Kidney capillary endothelial cell (primary cell): ENCODE measurements around the gene CPM.
"Not testable (repeated sequence)": the region's sequence is repeated elsewhere in the genome, so short reads cannot be mapped to it uniquely, and the experiment has no call there.

Source experiments
- DNase-seq: peaks from one replicate; pipeline ENCODE4 v3.0.0-alpha.2; 2018; ENCODE audit warnings: low spot score

CPM gene

DNA sequence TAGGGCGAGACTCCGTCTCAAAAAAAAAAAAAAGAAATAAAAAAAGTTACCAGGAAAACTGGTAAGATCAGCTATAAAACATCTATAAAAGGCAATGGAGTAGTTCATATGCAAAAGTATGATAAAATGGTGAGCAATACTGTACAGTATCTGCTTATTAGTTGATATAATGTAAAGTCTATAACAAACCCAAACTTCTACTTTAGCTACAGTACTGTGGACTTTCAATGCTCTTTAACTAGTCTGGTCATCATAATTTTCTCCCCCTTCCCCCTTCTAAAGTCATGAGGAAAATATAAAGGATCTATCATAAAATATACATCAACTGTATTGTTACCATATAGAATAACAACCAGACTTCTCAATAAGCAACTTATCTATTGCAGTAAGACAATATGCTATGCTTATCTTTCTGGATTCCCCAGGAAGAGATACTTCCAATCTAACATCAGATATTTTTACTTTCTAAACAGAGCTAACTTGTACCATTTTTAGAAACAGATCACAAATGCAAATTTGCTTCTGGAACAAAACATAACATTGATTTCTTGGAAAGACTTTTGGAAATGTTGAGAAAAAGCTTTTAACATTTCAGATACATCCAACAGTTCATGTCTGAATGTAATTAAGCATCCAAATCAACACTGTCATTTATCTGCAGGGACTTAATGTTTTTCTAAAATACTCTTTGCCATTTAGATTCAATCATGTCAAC lies 81.2 kb downstream of the CPM start:
- DNase-seq: no peak

DNA sequence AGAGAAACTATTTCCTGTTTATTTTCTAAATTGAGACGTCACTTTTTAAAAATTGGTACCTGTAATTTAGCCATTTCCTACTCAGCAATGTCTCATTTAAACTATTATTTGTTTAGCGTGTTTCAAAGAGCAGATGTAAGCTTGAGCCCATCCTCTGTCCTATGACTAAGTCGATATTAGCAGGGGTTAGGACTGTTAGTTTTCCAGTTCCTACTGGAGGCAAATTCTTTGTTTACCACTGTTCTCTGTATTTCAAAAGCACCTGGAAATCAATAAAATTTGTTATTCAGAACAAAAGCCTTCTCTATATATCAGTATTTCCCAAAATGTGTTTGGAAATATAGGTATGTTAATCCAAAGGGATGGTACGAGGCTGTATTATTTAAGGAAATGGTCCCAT lies 82.6 kb downstream of the CPM start:
- DNase-seq: no peak

DNA sequence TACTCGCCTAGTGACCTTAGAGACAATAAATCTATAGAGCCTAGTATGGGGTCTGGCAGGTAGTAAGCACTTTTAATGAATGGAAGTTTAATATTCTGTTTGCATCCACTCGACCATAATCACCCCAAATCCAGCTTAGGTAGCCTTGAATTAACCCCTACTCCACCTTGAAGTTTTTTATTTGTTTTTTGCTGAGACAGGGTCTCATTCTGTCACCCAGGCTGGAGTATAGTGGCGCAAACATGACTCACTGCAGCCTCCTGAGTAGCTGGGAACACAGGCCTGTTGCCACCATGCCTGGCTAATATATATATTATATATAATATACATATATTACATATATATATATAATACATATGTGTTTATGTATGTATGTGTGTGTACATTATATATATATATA lies 86.2 kb downstream of the CPM start:
- DNase-seq: no peak

DNA sequence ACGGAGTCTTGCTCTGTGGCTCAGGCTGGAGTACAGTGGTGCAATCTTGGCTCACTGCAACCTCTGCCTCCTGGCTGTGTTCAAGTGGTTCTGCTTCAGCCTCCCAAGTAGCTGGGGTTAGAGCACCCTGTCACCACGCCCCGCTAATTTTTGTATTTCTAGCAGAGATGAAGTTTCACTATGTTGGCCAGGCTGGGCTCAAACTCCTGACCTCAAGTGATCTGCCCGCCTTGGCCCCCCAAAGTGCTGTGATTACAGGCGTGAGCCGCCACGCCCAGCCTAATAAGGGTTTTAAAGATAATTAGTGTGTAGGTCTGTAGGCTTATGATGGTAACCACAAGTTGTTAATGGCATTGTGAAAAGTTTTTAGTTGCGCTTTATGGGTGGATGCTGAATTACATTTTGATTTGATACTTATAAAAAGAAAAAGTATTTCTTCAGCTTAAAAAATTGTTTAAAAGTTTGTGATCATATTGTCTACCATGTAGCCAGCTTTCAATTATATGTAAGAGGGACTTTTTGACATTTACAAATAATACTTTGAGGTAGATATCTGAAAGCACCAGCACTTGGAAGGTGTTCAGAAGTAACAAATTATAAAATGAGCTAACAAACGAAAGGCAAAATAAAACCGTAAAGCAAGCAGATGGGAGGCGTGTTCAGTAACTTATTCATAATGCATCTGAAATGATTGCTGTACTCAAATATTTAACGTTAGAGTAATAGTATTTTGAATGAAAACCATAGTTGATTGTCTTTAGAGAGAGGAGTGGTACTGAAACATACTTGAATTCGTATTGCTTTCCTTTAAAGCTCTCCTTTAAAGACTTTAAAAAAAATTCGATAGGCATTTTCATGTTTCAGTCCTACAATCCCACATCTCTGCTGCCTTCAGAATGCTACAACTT lies 87.9 kb downstream of the CPM start:
- DNase-seq: no peak

DNA sequence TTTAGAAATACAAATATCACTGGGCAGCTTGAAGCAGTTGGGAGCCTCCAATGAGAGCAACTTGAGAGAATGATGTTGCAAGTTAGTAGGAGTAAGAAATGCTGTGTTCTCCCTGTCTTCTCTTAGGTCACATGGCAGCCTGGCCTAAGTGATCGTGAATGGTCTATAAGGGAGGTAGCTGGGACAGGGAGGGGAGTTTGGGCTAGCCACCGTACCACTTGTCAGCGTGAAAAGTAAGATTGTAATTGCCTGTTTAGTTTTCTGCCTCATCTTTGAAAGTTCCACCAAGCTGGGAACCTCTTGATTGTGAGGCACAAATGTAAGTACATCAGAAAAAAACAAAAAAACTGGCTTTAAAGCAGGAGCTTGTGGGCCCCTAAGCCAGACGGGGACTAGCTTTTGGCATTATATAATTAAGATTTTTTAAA lies 88.6 kb downstream of the CPM start:
- no peak for DNase-seq

DNA sequence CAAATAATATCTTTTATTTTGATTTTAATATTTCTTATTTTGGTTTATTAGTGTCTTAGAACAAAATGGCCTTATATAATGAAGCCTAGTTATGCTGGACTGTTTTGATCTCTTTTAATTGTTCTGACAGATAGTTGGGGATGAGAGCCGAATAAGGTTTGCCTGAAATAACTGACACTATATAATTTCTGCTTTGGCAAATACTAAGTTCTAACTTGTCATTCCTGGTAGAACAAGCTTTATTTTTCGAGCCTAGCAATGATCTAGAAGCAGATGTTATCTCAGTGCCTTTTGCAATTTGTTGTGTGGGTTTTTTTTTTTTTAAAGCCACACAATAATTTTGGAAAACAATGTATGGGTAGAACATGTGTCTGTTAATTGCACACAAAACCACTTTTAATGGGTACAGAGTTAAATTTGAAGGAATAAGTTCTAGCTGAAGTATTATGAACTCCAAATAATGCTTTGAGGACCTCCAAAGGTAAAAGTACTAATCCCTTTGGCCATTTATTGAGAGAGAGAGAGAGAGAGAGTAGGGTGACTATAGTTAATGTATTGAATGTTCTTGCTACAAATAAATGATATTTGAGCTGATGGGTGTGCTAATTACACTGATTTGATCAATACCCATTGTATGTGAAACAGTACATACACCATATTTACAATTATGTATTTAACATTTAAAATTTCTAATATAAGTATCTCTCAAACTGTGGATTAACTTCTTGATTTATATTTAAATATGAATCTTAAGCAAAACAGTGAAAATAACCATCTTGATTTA lies 90.0 kb downstream of the CPM start:
- no peak for DNase-seq

DNA sequence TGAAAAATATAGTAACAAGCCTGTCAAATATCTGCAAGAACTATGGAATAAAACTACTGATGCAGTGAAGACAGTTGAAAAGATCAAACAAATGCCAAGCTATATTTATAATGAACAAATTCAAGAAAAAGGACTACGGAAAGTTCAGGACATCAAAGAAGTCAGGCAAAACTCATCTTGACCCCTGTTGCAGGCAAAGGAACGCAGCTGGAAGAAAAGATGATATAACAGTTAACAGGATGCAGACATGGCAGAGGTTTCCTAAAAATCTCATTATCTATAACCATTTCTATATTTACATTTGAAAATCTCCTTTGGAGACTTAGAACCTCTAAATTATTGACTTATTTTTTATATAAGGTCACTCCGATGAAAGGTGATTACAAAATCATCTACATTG lies 90.8 kb downstream of the CPM start:
- DNase-seq: no peak

DNA sequence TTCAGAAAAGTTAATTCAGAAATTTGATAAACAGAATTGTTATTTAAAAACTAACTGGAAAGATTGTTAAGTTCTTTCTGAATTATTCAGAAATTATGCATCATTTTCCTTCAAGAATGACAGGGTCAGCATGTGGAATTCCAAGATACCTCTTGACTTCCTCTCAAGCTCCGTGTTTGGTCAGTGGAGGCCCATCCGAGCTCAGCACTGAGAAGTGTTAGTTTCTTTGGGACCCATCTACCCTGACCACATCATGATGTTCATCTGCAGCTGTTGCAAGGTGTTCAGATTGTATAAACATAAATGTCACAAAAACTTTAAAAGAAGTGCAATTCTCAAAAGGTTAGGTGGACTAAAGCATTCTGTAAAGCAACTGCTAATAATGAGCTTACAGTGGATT lies 91.3 kb downstream of the CPM start:
- DNase-seq: no peak

DNA sequence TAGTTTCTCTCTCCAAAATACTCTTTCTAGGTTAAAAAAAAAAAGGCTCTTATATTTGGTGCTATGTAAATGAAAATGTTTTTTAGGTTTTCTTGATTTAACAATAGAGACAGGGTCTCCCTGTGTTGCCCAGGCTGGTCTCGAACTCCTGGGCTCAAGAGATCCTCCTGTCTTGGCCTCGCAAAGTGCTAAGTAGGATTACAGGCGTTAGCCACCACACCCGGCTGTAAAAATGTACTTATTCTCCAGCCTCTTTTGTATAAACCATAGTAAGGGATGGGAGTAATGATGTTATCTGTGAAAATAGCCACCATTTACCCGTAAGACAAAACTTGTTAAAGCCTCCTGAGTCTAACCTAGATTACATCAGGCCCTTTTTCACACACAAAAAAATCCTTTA lies 91.8 kb downstream of the CPM start:
- DNase-seq: not testable (repeated sequence)

DNA sequence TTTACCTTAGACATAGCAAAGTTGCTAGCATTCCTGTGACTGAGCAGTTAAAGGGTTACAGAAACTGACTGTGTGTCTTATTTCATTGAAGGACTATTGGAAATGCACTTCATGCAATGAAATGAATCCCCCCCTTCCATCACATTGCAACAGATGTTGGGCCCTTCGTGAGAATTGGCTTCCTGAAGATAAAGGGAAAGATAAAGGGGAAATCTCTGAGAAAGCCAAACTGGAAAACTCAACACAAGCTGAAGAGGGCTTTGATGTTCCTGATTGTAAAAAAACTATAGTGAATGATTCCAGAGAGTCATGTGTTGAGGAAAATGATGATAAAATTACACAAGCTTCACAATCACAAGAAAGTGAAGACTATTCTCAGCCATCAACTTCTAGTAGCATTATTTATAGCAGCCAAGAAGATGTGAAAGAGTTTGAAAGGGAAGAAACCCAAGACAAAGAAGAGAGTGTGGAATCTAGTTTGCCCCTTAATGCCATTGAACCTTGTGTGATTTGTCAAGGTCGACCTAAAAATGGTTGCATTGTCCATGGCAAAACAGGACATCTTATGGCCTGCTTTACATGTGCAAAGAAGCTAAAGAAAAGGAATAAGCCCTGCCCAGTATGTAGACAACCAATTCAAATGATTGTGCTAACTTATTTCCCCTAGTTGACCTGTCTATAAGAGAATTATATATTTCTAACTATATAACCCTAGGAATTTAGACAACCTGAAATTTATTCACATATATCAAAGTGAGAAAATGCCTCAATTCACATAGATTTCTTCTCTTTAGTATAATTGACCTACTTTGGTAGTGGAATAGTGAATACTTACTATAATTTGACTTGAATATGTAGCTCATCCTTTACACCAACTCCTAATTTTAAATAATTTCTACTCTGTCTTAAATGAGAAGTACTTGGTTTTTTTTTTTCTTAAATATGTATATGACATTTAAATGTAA lies 93.5 kb downstream of the CPM start:
- DNase-seq: no peak

DNA sequence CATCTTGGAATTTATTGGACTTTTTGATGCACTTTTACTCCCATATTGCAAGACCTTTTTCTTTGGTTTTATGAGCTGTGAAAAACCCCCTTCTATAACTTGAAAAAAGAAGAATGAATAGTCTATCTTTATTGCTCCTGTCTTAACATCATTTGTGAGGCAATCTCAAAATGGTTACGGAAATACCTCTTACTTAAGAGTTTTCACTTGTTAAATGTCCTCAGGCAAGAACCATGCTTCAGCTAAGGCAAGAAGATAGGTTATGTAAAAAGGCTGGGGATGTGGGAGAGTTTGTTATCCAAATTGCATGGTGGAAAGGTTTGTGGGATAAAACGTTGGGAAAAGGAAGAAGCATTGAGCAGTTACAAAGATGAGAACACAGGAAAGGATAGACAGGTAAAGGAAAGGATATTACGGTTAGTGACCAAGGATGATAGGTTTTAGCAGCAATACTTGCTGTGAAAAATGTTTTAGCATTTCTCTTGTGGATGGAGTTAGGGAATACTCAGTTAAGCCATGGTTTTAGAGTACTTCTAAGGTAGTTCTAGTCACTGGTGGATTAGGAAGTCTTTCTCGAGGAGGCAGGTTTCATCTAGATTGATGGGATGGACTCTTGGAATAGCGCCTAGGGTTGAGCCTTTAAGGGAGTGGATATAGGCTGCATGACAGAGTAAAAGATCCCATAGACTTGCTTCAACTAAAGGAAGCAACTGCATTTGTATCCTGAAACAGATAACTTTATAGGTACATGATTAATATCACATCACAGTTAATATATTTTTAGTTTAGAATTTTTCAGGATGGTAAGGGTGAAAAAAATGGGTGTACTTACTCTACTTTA lies 94.7 kb downstream of the CPM start:
- DNase-seq: no peak

DNA sequence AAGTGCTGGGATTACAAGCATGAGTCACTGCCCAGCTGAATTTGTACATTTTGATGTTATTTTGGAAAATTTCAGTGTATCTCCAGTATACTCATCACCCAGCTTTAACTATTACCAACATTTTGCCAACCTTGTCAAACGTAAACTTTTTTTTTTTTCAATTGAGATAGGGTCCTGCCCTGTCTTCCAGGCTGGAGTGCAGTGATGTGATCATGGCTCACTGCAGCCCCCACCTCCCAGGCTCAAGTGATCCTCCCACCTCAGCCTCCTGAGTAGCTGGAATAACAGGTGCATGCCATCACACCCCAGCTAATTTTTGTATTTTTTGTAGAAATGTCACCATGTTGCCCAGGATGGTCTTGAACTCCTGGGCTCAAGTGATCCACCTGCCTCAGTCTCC lies 95.8 kb downstream of the CPM start:
- DNase-seq: no peak

DNA sequence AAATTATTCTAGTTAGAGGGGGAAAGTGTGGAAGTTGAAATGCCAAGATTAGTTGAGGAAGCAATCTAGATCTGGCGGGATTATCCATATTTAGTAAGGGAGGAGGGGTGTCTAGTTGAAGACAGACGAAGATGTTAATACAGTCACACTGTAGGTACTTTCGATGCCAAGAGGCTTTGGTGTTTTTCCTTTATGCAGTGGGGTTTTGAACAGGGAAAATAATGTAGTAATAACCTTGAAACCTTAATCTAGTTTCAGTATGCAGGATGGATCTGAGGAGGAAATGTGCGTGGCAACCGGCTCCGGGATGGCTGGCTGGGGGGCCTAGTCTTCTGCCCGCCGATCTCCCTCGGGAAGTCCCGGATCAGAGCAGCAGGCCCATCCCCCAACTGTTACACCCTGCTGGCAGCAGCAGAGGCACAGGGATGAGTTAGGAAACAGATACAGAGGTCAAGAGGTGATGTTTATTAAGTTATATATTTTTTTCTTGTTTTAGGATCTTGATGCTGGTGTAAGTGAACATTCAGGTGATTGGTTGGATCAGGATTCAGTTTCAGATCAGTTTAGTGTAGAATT lies 97.5 kb downstream of the CPM start:
- no peak for DNase-seq

DNA sequence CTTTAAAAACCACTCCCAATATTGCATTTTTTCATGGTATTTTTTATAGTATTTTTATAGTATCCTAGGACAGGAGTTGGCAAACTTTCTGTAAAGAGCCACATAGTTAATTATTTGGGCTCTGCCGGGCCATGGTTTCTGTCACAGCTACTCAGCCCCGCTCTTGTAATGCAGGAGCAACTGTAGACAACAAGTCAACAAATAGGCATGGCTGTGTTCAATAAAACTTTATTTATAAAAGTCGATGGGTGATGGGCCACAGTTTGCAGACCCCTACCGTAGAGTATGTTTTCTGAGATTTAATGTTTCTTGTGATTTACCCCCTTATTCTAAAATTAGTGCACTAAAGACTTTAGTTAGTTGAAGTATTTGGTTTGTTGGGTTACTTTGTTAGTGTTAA lies 99.5 kb downstream of the CPM start:
- DNase-seq: no peak

DNA sequence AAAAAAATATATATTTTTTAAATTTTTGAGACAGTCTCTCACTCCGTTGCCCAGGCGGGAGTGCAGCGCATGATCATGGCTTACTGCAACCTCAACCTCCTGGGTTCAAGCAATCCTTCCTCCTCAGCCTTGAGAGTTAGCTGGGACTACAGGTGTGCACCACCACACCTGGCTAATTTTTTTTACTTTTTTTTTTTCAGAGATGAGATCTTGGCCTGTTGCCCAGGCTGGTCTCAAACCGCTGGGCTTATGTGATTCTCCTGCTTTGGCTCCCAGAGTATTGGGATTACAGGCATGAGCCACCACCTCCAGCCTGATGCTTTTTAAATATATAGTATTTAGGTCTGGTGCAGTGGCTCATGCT lies 100.5 kb downstream of the CPM start:
- DNase-seq: no peak

DNA sequence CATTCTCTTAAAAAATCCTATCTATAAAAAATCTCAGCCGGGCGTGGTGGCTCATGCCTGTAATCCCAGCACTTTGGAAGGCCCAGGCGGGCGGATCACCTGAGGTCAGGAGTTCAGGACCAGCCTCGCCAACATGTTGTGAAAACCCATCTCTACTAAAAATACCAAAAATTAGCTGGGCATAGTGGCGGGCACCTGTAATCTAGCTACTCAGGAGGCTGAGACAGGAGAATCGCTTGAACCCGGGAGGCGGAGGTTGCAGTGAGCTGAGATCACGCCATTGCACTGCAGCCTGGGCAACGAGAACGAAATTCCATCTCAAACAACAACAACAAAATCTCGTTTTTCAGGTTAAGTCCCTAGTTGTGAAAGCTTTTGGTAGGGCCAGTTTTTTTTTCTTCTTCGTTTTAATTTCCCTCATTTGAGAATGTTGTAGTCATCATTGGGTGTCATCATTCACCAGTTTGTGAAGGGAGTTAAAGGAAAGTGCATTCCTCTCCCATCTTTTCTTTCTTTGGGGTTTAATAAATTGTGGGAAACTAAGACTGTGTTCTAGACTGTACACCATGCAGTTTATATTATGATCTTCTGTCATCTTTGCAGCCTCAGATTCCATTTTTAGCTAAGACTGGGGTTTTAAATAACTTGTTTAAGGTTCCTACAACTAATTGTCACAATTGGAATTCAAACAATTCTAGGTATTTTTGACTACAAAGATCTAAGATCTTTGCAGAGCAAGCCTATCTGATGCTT lies 101.0 kb downstream of the CPM start:
- DNase-seq: no peak

DNA sequence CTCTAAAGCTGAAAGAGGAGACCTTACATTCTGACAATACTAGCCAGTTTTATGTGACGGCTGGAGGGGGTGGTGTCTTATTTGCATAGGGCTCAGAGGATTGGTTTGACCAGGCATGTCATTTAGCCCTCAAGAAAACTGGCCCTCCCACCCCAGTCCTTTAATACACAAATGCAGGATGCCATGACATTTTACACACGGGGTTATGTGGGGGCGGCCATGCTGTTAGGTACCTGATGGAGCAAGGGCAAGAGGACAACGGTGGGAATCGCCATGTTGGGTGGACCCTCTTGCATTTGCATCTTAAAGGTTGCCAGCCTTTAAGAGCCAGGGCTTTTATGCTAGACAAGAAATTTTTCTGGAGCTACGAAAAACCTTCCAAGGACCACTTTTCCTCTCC lies 101.7 kb downstream of the CPM start:
- no peak for DNase-seq

DNA sequence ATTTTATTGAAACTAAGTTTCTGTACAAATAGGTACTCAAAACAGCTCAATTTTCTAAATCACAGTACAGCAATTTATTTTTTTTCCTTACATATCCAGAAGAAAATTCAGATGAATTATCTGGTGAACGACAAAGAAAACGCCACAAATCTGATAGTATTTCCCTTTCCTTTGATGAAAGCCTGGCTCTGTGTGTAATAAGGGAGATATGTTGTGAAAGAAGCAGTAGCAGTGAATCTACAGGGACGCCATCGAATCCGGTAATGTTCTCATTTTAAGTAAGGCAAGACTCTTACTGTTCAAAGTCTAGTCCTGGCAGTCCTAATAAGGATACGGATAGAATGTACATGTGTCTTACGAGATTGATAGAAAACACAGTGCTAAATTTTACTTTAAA lies 104.3 kb downstream of the CPM start:
- DNase-seq: no peak

DNA sequence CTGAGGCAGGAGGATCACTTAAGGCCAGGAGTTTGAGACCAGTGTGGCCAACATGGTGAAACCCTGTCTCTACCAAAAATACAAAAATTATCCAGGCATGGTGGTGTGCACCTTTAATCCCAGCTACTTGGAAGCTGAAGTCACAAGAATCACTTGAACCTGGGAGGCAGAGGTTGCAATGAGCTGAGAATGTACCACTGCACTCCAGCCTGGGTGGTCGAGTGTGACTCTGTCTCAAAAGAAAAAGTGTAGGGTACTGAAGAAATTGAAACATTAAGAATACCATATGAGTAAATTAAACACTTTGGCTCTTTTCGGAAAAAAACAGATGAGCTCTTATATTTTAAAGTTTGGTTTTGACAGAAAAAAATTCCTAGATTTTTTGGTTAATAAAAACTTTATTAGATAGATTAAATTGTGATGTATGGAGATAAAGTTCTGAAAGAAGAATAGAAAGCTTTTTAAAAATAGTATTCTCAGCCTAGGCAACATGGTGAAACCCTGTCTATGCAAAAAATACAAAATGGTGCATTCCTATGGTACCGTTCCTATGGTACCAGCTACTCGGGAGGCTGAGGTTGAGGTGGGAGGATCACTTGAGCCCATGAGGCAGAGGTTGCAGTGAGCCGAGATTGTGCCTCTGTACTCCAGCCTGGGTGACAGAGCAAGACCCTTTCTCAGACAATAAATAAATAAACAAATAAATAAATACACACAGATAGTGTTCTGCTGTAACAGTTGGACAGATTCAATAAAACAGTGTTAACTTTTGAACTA lies 104.9 kb downstream of the CPM start:
- DNase-seq: no peak
